WTC11 (cell line): ENCODE measurements around the gene INPP4B. TPM values are rescaled to one million over a fixed set of nuclear protein-coding genes. Genes with fewer than 3 reads are reported as not detected.

ENCODE experiments used
- ATAC-seq: fragments of 200-7000 bp; cut with Tn5 transposase; 2 replicates; pipeline ENCODE4 v1.10.0; 2021; ENCODE audit warnings: mild to moderate bottlenecking, moderate library complexity
- CTCF ChIA-PET: fragments of 300-600 bp; sonication (Branson Sonifier 250); formaldehyde crosslinking; loops from one replicate; lab custom pipeline; 2021; ENCODE audit warnings: antibody characterized with exemption; lab: Charles Lee
- POLR2A ChIA-PET: fragments of 350-600 bp; sonication (Branson Sonifier 250); formaldehyde crosslinking; loops from one replicate; lab custom pipeline; 2021; ENCODE audit warnings: antibody characterized with exemption; lab: Charles Lee
- DNase-seq: peaks from one replicate; pipeline ENCODE4 v3.0.0; 2021; ENCODE audit warnings: low spot score
- H3K27ac Mint-ChIP-seq: 2 replicates; pipeline ENCODE4 v1.8.0; 2021; ENCODE audit warnings: mixed read lengths
- H3K27me3 Mint-ChIP-seq: 2 replicates; pipeline ENCODE4 v1.8.0; 2021; ENCODE audit warnings: low read depth, mild to moderate bottlenecking, moderate library complexity, mixed read lengths
- H3K36me3 Mint-ChIP-seq: 2 replicates; pipeline ENCODE4 v1.8.0; 2021; ENCODE audit warnings: mixed read lengths
- H3K4me1 Mint-ChIP-seq: 2 replicates; pipeline ENCODE4 v1.8.0; 2022; ENCODE audit warnings: mixed read lengths
- H3K4me3 Mint-ChIP-seq: 2 replicates; pipeline ENCODE4 v1.8.0; 2021; ENCODE audit warnings: mild to moderate bottlenecking, moderate library complexity, mixed read lengths
- H3K9me3 Mint-ChIP-seq: 2 replicates; pipeline ENCODE4 v1.8.0; 2021; ENCODE audit warnings: mixed read lengths
- ATF1 ChIP-seq: sonication (generic); formaldehyde crosslinking; IDR thresholded peaks from 2 replicates; pipeline ENCODE4 v1.8.1; 2023; ENCODE audit warnings: mild to moderate bottlenecking, moderate library complexity, missing genetic modification reagents
- ETV6 ChIP-seq: sonication (generic); formaldehyde crosslinking; IDR thresholded peaks from 2 replicates; pipeline ENCODE4 v1.8.1; 2022; ENCODE audit warnings: mild to moderate bottlenecking, missing genetic modification reagents
- GRHL2 ChIP-seq: fragments of 250-450 bp; sonication (Bioruptor Pico); IDR thresholded peaks from 2 replicates; pipeline ENCODE4 v1.8.0; 2022; ENCODE audit warnings: mild to moderate bottlenecking, moderate library complexity; ENCODE audit not compliant: insufficient replicate concordance, severe bottlenecking
- JAZF1 ChIP-seq: fragments of 250-450 bp; sonication (Bioruptor Pico); IDR thresholded peaks from 2 replicates; pipeline ENCODE4 v1.9.0; 2021; ENCODE audit warnings: moderate library complexity, mild to moderate bottlenecking, inconsistent platforms
- KAT7 ChIP-seq: sonication (generic); formaldehyde crosslinking; IDR thresholded peaks from 2 replicates; pipeline ENCODE4 v1.8.1; 2023; ENCODE audit warnings: missing genetic modification reagents, mild to moderate bottlenecking, borderline replicate concordance
- MLX ChIP-seq: sonication (generic); formaldehyde crosslinking; IDR thresholded peaks from 2 replicates; pipeline ENCODE4 v1.8.1; 2023; ENCODE audit warnings: mild to moderate bottlenecking, missing genetic modification reagents, moderate library complexity
- MYBL2 ChIP-seq: sonication (generic); formaldehyde crosslinking; IDR thresholded peaks from 2 replicates; pipeline ENCODE4 v1.8.1; 2023; ENCODE audit warnings: mild to moderate bottlenecking, moderate library complexity, missing genetic modification reagents
- NFE2L1 ChIP-seq: sonication (generic); formaldehyde crosslinking; IDR thresholded peaks from 2 replicates; pipeline ENCODE4 v1.8.1; 2023; ENCODE audit warnings: missing genetic modification reagents
- NFYB ChIP-seq: sonication (generic); formaldehyde crosslinking; conservative IDR thresholded peaks from 2 replicates; pipeline ENCODE4 v1.8.0; 2022; ENCODE audit warnings: low read depth, missing genetic modification reagents
- SP1 ChIP-seq: sonication (generic); formaldehyde crosslinking; conservative IDR thresholded peaks from 2 replicates; pipeline ENCODE4 v1.8.1; 2022; ENCODE audit warnings: missing genetic modification reagents
- TEAD1 ChIP-seq: sonication (generic); formaldehyde crosslinking; IDR thresholded peaks from 2 replicates; pipeline ENCODE4 v1.8.0; 2022; ENCODE audit warnings: mild to moderate bottlenecking, missing genetic modification reagents
- USF1 ChIP-seq: sonication (generic); formaldehyde crosslinking; IDR thresholded peaks from 2 replicates; pipeline ENCODE4 v1.8.0; 2022; ENCODE audit warnings: mild to moderate bottlenecking, missing genetic modification reagents
- ZNF121 ChIP-seq: sonication (generic); formaldehyde crosslinking; IDR thresholded peaks from 2 replicates; pipeline ENCODE4 v1.8.0; 2023; ENCODE audit warnings: missing genetic modification reagents
- ZNF263 ChIP-seq: sonication (generic); formaldehyde crosslinking; IDR thresholded peaks from 2 replicates; pipeline ENCODE4 v1.8.1; 2022; ENCODE audit warnings: low read depth, mild to moderate bottlenecking, moderate library complexity, missing genetic modification reagents
- ZNF281 ChIP-seq: sonication (generic); formaldehyde crosslinking; IDR thresholded peaks from 2 replicates; pipeline ENCODE4 v1.8.0; 2023; ENCODE audit warnings: mild to moderate bottlenecking, missing genetic modification reagents
- total RNA-seq: library from RNA; stranded (reverse); gene quantifications from 3 replicates; pipeline ENCODE4 v1.2.3, GENCODE V29; 2021
- TF ChIP-seq, protein P1 (sequence below): sonication (generic); formaldehyde crosslinking; IDR thresholded peaks from 2 replicates; pipeline ENCODE4 v1.8.1; 2022; ENCODE audit warnings: mild to moderate bottlenecking, moderate library complexity, missing genetic modification reagents
- TF ChIP-seq, protein P2 (sequence below): sonication (generic); formaldehyde crosslinking; conservative IDR thresholded peaks from 2 replicates; pipeline ENCODE4 v1.8.1; 2023; ENCODE audit warnings: mild to moderate bottlenecking, low read depth, missing genetic modification reagents, moderate library complexity
- TF ChIP-seq, protein P3 (sequence below): sonication (generic); formaldehyde crosslinking; IDR thresholded peaks from 2 replicates; pipeline ENCODE4 v1.8.0; 2022; ENCODE audit warnings: missing genetic modification reagents
- TF ChIP-seq, protein P4 (sequence below): sonication (generic); formaldehyde crosslinking; IDR thresholded peaks from 2 replicates; pipeline ENCODE4 v1.8.1; 2023; ENCODE audit warnings: mild to moderate bottlenecking, missing genetic modification reagents

Gene INPP4B
- total RNA-seq, 1 experiment from 2014 or later: 0.92 TPM

DNA sequence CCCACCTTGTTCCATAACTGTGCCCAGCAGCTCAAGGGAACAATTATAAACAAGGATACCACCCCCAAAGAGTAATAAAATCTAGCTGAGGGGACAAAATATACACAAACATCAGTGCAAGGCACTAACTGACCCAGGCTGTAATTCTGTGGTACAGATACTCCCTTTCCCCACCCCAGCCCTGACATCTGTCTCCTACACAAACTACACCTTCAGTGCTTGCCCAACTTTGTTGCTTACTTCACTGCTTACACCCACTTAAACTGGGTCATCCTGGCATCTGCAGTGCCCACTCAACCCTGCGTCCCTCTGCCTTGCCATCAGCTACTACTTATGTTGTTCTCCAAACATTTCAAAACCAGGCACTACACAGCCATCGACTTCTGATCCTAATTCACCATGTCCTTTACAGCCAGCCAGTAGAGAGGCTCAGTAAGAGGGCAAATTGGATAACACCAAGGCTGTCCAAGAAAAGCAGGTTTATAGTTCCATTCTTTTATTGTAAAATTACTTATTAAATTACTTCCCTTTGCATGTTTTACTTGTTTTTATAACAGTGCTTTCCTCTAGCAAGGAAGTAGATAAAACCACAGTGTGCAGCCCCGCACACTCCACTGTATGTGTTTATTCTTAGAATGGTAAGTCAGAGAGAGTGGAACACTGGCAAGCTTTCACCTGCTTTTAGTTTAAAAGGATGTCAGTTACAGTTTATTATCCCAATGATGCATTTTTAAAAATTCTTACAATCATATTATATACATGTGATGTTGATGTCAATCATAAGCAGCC lies 149.6 kb downstream of the INPP4B start:
- Mint-ChIP-seq H3K4me3 (no peak overlapping the region), H3K9me3 (no peaks in the 10 kb centered on the region), H3K4me1 (peaks cover 2% of the 10 kb centered on the region; the same call in 1 of the 2 replicates), H3K27me3 (peaks cover 40% of the 10 kb centered on the region), H3K27ac (no peak overlapping the region), H3K36me3 (no peaks in the 10 kb centered on the region)
- CTCF ChIA-PET: no interaction called here
- TF ChIP-seq, protein P1, sequence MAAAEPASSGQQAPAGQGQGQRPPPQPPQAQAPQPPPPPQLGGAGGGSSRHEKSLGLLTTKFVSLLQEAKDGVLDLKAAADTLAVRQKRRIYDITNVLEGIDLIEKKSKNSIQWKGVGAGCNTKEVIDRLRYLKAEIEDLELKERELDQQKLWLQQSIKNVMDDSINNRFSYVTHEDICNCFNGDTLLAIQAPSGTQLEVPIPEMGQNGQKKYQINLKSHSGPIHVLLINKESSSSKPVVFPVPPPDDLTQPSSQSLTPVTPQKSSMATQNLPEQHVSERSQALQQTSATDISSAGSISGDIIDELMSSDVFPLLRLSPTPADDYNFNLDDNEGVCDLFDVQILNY (CRISPR knock-in tag): no peak
- TF ChIP-seq USF1: no peak
- TF ChIP-seq, protein P2, sequence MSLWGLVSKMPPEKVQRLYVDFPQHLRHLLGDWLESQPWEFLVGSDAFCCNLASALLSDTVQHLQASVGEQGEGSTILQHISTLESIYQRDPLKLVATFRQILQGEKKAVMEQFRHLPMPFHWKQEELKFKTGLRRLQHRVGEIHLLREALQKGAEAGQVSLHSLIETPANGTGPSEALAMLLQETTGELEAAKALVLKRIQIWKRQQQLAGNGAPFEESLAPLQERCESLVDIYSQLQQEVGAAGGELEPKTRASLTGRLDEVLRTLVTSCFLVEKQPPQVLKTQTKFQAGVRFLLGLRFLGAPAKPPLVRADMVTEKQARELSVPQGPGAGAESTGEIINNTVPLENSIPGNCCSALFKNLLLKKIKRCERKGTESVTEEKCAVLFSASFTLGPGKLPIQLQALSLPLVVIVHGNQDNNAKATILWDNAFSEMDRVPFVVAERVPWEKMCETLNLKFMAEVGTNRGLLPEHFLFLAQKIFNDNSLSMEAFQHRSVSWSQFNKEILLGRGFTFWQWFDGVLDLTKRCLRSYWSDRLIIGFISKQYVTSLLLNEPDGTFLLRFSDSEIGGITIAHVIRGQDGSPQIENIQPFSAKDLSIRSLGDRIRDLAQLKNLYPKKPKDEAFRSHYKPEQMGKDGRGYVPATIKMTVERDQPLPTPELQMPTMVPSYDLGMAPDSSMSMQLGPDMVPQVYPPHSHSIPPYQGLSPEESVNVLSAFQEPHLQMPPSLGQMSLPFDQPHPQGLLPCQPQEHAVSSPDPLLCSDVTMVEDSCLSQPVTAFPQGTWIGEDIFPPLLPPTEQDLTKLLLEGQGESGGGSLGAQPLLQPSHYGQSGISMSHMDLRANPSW (CRISPR knock-in tag): no peak
- DNase-seq (no peak), ATAC-seq (no peak)
- POLR2A ChIA-PET: no interaction called here

DNA sequence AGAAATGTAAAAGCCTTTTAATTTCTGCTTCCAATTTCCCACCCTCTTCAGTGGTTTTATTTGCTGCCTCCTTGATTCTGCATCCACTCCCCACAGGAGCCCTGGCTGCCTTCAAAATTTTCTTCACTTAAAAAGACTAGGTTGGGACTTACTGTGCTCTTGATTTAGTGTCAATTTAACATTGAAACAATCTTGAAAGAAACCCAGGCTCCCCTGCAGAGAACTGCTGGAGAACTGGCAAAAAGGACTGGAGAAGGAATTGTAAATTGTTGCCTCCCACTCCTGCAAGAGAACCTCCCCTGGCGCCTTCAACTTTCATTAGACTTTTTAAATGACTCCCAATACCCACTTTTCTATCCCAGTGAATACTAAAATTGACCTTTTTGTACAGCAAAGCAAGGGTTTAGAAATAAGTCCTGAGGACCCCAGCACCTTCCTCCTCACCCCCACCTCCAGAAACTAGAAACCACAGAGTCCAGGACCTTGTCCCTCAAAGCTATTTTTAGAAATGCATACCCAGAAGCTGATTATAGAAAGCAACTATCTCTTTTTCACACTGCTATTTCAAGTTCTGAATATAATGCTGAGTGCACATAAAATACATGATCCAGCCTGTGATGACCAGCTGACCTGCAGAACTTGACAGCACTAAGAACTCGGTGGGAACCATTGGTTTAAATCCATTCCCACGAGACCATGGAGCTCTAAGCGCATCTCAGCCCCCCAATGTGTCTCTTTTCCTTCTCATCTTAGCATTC lies 155.5 kb downstream of the INPP4B start:
- no peak for ATAC-seq
- H3K4me1 Mint-ChIP-seq: peaks cover 15% of the 10 kb centered on the region
- no peak overlapping the region for H3K4me3 Mint-ChIP-seq
- POLR2A ChIA-PET: no interaction called here
- H3K9me3 Mint-ChIP-seq: no peaks in the 10 kb centered on the region
- no peaks in the 10 kb centered on the region for H3K36me3 Mint-ChIP-seq
- CTCF ChIA-PET: interaction anchor here (1.2 kb wide), 1 partner anchor 156 kb away, joined by 3 read pairs; the partner anchor contains the start of gene INPP4B
- H3K27me3 Mint-ChIP-seq: peaks cover 20% of the 10 kb centered on the region
- no peak for DNase-seq
- no peak overlapping the region for H3K27ac Mint-ChIP-seq
- TF ChIP-seq ATF1 (CRISPR knock-in tag) (no peak), ZNF263 (CRISPR knock-in tag) (no peak), MLX (CRISPR knock-in tag) (no peak), JAZF1 (CRISPR knock-in tag) (no peak), ETV6 (CRISPR knock-in tag) (no peak), ZNF281 (CRISPR knock-in tag) (no peak), MYBL2 (CRISPR knock-in tag) (no peak), TEAD1 (no peak), NFYB (CRISPR knock-in tag) (no peak), KAT7 (CRISPR knock-in tag) (no peak), GRHL2 (CRISPR knock-in tag) (no peak), NFE2L1 (CRISPR knock-in tag) (no peak), ZNF121 (CRISPR knock-in tag) (no peak), SP1 (CRISPR knock-in tag) (no peak)
- TF ChIP-seq, protein P3, sequence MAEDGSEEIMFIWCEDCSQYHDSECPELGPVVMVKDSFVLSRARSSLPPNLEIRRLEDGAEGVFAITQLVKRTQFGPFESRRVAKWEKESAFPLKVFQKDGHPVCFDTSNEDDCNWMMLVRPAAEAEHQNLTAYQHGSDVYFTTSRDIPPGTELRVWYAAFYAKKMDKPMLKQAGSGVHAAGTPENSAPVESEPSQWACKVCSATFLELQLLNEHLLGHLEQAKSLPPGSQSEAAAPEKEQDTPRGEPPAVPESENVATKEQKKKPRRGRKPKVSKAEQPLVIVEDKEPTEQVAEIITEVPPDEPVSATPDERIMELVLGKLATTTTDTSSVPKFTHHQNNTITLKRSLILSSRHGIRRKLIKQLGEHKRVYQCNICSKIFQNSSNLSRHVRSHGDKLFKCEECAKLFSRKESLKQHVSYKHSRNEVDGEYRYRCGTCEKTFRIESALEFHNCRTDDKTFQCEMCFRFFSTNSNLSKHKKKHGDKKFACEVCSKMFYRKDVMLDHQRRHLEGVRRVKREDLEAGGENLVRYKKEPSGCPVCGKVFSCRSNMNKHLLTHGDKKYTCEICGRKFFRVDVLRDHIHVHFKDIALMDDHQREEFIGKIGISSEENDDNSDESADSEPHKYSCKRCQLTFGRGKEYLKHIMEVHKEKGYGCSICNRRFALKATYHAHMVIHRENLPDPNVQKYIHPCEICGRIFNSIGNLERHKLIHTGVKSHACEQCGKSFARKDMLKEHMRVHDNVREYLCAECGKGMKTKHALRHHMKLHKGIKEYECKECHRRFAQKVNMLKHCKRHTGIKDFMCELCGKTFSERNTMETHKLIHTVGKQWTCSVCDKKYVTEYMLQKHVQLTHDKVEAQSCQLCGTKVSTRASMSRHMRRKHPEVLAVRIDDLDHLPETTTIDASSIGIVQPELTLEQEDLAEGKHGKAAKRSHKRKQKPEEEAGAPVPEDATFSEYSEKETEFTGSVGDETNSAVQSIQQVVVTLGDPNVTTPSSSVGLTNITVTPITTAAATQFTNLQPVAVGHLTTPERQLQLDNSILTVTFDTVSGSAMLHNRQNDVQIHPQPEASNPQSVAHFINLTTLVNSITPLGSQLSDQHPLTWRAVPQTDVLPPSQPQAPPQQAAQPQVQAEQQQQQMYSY (CRISPR knock-in tag): no peak
- TF ChIP-seq, protein P4, sequence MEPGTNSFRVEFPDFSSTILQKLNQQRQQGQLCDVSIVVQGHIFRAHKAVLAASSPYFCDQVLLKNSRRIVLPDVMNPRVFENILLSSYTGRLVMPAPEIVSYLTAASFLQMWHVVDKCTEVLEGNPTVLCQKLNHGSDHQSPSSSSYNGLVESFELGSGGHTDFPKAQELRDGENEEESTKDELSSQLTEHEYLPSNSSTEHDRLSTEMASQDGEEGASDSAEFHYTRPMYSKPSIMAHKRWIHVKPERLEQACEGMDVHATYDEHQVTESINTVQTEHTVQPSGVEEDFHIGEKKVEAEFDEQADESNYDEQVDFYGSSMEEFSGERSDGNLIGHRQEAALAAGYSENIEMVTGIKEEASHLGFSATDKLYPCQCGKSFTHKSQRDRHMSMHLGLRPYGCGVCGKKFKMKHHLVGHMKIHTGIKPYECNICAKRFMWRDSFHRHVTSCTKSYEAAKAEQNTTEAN: no peak
